ENCODE results near the gene PLPP4. TPM values are rescaled to one million over a fixed set of nuclear protein-coding genes. Genes with fewer than 3 reads are reported as not detected.

The PLPP4 gene
- total RNA-seq, 4 donors from 2014 or later: 0.41 to 0.79 TPM; not detected in 2

- Histone ChIP-seq H3K4me3 (no peak overlapping the region), H3K4me1 (no peaks in the 10 kb centered on the region), H3K36me3 (no peaks in the 10 kb centered on the region), H3K27ac (no peak overlapping the region), H3K9me3 (no peaks in the 10 kb centered on the region), H3K27me3 (peaks cover 3% of the 10 kb centered on the region)
- intact Hi-C loops (cut with DNase I; ENCODE audit: low total_unique reads): loop anchor here (1.0 kb wide), 1 partner anchor 48 kb away; no protein-coding TSS in a partner anchor
- DNase-seq: peak; percentile 9
- TF ChIP-seq POLR2A (IDR thresholded peaks at IDR 0.05): no peak
- TF ChIP-seq POLR2AphosphoS5 (IDR thresholded peaks at IDR 0.05): no peak
- no peak for TF ChIP-seq EP300 (IDR thresholded peaks at IDR 0.05; ENCODE audit: low read depth)
- no peak for TF ChIP-seq CTCF (IDR thresholded peaks at IDR 0.05)
- in situ Hi-C loops (cut with MboI; ENCODE audit: low pct_ligation_motif_present in 1 of 4, low pct_unique_long_range_greater_than_20kb in 1 of 4, low sequenced_read_pairs in 3 of 4): no loop called here
- 55 to 60% methylated on average over 6 to 10 of the region's 10 CpGs for WGBS, 2 donors (ENCODE audit: low coverage in 1 of 2)
These were observed 19.1 kb downstream of the PLPP4 start for GRCh38 chr10:120475844-120476791.

- H3K27me3 ChIP-seq: peaks cover 3% of the 10 kb centered on the region
- in situ Hi-C loops (cut with MboI; ENCODE audit: low pct_ligation_motif_present in 1 of 4, low pct_unique_long_range_greater_than_20kb in 1 of 4, low sequenced_read_pairs in 3 of 4): no loop called here
- no peak overlapping the region for H3K4me3 ChIP-seq
- no peak overlapping the region for H3K27ac ChIP-seq
- 58 to 62% methylated on average over 8 of the region's 8 CpGs for WGBS, 2 donors (ENCODE audit: low coverage in 1 of 2)
- DNase-seq: no peak
- H3K4me1 ChIP-seq: no peaks in the 10 kb centered on the region
- H3K36me3 ChIP-seq: no peaks in the 10 kb centered on the region
- intact Hi-C loops (cut with DNase I; ENCODE audit: low total_unique reads): no loop called here
- TF ChIP-seq CTCF (IDR thresholded peaks at IDR 0.05): no peak
- peak in 1 of 3 donors; percentile 19 for TF ChIP-seq POLR2AphosphoS5 (IDR thresholded peaks at IDR 0.05)
- no peaks in the 10 kb centered on the region for H3K9me3 ChIP-seq
These were observed 20.2 kb downstream of the PLPP4 start for GRCh38 chr10:120477021-120477742.

GRCh38 chr10:120477743-120478141, 20.7 kb downstream of the PLPP4 start:
- no peak overlapping the region for H3K4me3 ChIP-seq
- no peak overlapping the region for H3K27ac ChIP-seq
- H3K36me3 ChIP-seq: no peaks in the 10 kb centered on the region
- in situ Hi-C loops (cut with MboI; ENCODE audit: low pct_ligation_motif_present in 1 of 4, low pct_unique_long_range_greater_than_20kb in 1 of 4, low sequenced_read_pairs in 3 of 4) (no loop called here), intact Hi-C loops (cut with DNase I; ENCODE audit: low total_unique reads) (no loop called here)
- H3K4me1 ChIP-seq: no peaks in the 10 kb centered on the region
- TF ChIP-seq POLR2AphosphoS5 (IDR thresholded peaks at IDR 0.05): no peak
- TF ChIP-seq CTCF (IDR thresholded peaks at IDR 0.05): no peak
- no peak for TF ChIP-seq POLR2A (IDR thresholded peaks at IDR 0.05)
- no peak for TF ChIP-seq EP300 (IDR thresholded peaks at IDR 0.05; ENCODE audit: low read depth)
- 93% methylated on average over 3 of the region's 3 CpGs; no CpG with 5 or more reads in 1 of the 2 donors for WGBS, 2 donors (ENCODE audit: low coverage in 1 of 2)
- no peak for DNase-seq
- H3K27me3 ChIP-seq: peaks cover 3% of the 10 kb centered on the region
- no peaks in the 10 kb centered on the region for H3K9me3 ChIP-seq

- no peak for DNase-seq
- Histone ChIP-seq H3K27me3 (peaks cover 3% of the 10 kb centered on the region), H3K4me3 (no peak overlapping the region), H3K27ac (no peak overlapping the region), H3K36me3 (no peaks in the 10 kb centered on the region), H3K9me3 (no peaks in the 10 kb centered on the region), H3K4me1 (no peaks in the 10 kb centered on the region)
- no peak for TF ChIP-seq POLR2A (IDR thresholded peaks at IDR 0.05)
- TF ChIP-seq EP300 (IDR thresholded peaks at IDR 0.05; ENCODE audit: low read depth): no peak
- no peak for TF ChIP-seq POLR2AphosphoS5 (IDR thresholded peaks at IDR 0.05)
- no peak for TF ChIP-seq CTCF (IDR thresholded peaks at IDR 0.05)
- in situ Hi-C loops (cut with MboI; ENCODE audit: low pct_ligation_motif_present in 1 of 4, low pct_unique_long_range_greater_than_20kb in 1 of 4, low sequenced_read_pairs in 3 of 4): no loop called here
- intact Hi-C loops (cut with DNase I; ENCODE audit: low total_unique reads): no loop called here
These were observed 21.4 kb downstream of the PLPP4 start for GRCh38 chr10:120478386-120478785.

All from transverse colon (tissue), 4 donors.